Right lobe of liver (tissue), 4 donors: Measurements from ENCODE around the gene ITLN1.
"Not testable (repeated sequence)": the region's sequence is repeated elsewhere in the genome, so short reads cannot be mapped to it uniquely, and the experiment has no call there.

Source experiments
- POLR2A ChIP-seq: fragments of 450-650 bp; IDR thresholded peaks from one replicate; pipeline ENCODE4 v1.6.1; 2017; ENCODE audit warnings: antibody characterized with exemption, mild to moderate bottlenecking
- TF ChIP-seq, protein P1 (sequence below), 4 donors: fragments of 200-600 bp in 3 of 4; fragments of 450-650 bp in 1 of 4; IDR thresholded peaks; one replicate each; pipeline versions ENCODE4 v1.5.1 to v1.8.0; 2016 to 2022; ENCODE audit warnings: antibody characterized with exemption in 4 of 4, mild to moderate bottlenecking in 2 of 4
- donor health status: DM: no; HTN: no; CAD: no.
- donor health status: DM: no; HTN: no; CAD: no.
- donor health status: DM: no; HTN: yes; CAD: no.

DNA sequence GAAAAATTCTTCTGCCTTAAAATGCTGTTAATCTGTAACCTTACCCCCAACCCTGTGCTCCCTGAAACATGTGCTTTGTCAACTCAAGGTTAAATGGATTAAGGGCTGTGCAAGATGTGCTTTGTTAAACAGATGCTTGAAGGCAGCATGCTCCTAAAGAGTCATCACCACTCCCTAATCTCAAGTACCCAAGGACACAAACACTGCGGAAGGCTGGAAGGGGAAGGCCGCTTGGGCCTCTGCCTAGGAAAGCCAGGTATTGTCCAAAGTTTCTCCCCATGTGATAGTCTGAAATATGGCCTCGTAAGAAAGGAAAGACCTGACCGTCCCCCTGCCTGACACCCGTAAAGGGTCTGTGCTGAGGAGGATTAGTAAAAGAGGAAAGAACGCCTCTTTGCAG lies 28.2 kb upstream of the ITLN1 start:
- TF ChIP-seq, protein P1, sequence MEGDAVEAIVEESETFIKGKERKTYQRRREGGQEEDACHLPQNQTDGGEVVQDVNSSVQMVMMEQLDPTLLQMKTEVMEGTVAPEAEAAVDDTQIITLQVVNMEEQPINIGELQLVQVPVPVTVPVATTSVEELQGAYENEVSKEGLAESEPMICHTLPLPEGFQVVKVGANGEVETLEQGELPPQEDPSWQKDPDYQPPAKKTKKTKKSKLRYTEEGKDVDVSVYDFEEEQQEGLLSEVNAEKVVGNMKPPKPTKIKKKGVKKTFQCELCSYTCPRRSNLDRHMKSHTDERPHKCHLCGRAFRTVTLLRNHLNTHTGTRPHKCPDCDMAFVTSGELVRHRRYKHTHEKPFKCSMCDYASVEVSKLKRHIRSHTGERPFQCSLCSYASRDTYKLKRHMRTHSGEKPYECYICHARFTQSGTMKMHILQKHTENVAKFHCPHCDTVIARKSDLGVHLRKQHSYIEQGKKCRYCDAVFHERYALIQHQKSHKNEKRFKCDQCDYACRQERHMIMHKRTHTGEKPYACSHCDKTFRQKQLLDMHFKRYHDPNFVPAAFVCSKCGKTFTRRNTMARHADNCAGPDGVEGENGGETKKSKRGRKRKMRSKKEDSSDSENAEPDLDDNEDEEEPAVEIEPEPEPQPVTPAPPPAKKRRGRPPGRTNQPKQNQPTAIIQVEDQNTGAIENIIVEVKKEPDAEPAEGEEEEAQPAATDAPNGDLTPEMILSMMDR (IDR thresholded peaks at IDR 0.05): not testable (repeated sequence)
- not testable (repeated sequence) for TF ChIP-seq POLR2A
